GM11168 (cell line): ENCODE results near the gene IQSEC1.

Experiments
- in situ Hi-C: fragments of 300-500 bp; cut with MboI; formaldehyde crosslinking; loops from one replicate; pipeline ENCODE4 v1.12.0; 2022; ENCODE audit warnings: low sequenced_read_pairs; ENCODE audit not compliant: unreplicated experiment

IQSEC1 gene

GRCh38 chr3:12948891-12949711 lies 124.1 kb downstream of the IQSEC1 start:
- in situ Hi-C loops, result no loop called here

GRCh38 chr3:12948371-12948770 lies 124.9 kb downstream of the IQSEC1 start:
- in situ Hi-C loops, result no loop called here

- in situ Hi-C loops, result no loop called here
These were observed 125.5 kb downstream of the IQSEC1 start for GRCh38 chr3:12947504-12948369.

- in situ Hi-C loops, result no loop called here
These were observed 126.4 kb downstream of the IQSEC1 start for GRCh38 chr3:12946649-12947316.

GRCh38 chr3:12946251-12946648 lies 127.0 kb downstream of the IQSEC1 start:
- in situ Hi-C loops, result no loop called here

- in situ Hi-C loops, result no loop called here
These were observed 128.4 kb downstream of the IQSEC1 start for GRCh38 chr3:12944849-12945248.

- in situ Hi-C loops, result no loop called here
These were observed 128.8 kb downstream of the IQSEC1 start for GRCh38 chr3:12944413-12944812.

- in situ Hi-C loops, result no loop called here
These were observed 129.9 kb downstream of the IQSEC1 start for GRCh38 chr3:12943124-12944021.

- in situ Hi-C loops, result no loop called here
These were observed 131.7 kb downstream of the IQSEC1 start for GRCh38 chr3:12941495-12942023.

- in situ Hi-C loops, result no loop called here
These were observed 132.4 kb downstream of the IQSEC1 start for GRCh38 chr3:12940854-12941253.

- in situ Hi-C loops, result no loop called here
These were observed 134.1 kb downstream of the IQSEC1 start for GRCh38 chr3:12939137-12939536.

GRCh38 chr3:12938258-12938711 lies 134.9 kb downstream of the IQSEC1 start:
- in situ Hi-C loops, result no loop called here

- in situ Hi-C loops, result no loop called here
These were observed 137.1 kb downstream of the IQSEC1 start for GRCh38 chr3:12935861-12936830.

- in situ Hi-C loops, result no loop called here
These were observed 138.0 kb downstream of the IQSEC1 start for GRCh38 chr3:12935023-12935860.

GRCh38 chr3:12934431-12934830 lies 138.8 kb downstream of the IQSEC1 start:
- in situ Hi-C loops, result no loop called here

- in situ Hi-C loops, result no loop called here
These were observed 139.3 kb downstream of the IQSEC1 start for GRCh38 chr3:12933901-12934300.

- in situ Hi-C loops, result no loop called here
These were observed 140.5 kb downstream of the IQSEC1 start for GRCh38 chr3:12932754-12933153.
